ENCODE data around the gene SENP8. TPM values are rescaled to one million over a fixed set of nuclear protein-coding genes. Genes with fewer than 3 reads are reported as not detected.

SENP8 gene
- total RNA-seq, 2 experiments from 2014 or later, result 2.8 TPM

DNA sequence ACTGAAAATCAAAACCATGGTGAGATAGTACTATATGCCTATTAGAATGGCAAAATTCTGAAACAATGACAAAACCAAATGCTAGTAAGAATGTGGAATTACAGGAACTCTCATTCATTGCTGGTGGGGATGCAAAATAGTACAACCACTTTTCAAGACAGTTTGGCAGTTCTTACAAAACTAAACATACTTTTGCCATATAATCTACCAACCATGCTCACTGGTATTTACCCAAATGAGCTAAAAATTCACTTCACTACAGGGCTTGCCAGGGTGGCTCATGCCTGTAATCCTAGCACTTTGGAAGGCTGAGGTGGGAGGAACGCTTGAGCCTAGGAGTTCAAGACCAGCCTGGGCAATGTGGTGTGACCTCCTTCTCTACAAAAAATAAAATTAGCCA is 40.3 kb upstream of the SENP8 start:
- intact Hi-C loops (cut with micrococcal nuclease), result no loop called here
- no peaks in the 10 kb centered on the region for H3K27me3 Mint-ChIP-seq
- H3K9me3 Mint-ChIP-seq, result peaks cover 2% of the 10 kb centered on the region
- H3K27ac Mint-ChIP-seq, result no peak overlapping the region
- H3K4me1 Mint-ChIP-seq (ENCODE audit: low read depth), result peaks cover 15% of the 10 kb centered on the region
- TF ChIP-seq, protein P1, sequence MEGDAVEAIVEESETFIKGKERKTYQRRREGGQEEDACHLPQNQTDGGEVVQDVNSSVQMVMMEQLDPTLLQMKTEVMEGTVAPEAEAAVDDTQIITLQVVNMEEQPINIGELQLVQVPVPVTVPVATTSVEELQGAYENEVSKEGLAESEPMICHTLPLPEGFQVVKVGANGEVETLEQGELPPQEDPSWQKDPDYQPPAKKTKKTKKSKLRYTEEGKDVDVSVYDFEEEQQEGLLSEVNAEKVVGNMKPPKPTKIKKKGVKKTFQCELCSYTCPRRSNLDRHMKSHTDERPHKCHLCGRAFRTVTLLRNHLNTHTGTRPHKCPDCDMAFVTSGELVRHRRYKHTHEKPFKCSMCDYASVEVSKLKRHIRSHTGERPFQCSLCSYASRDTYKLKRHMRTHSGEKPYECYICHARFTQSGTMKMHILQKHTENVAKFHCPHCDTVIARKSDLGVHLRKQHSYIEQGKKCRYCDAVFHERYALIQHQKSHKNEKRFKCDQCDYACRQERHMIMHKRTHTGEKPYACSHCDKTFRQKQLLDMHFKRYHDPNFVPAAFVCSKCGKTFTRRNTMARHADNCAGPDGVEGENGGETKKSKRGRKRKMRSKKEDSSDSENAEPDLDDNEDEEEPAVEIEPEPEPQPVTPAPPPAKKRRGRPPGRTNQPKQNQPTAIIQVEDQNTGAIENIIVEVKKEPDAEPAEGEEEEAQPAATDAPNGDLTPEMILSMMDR (IDR thresholded peaks at IDR 0.05), result no peak
- no peaks in the 10 kb centered on the region for H3K36me3 Mint-ChIP-seq (ENCODE audit: low read depth)
- ChIA-PET CTCF (no interaction called here), POLR2A (no interaction called here)
- no peak overlapping the region for H3K4me3 Mint-ChIP-seq
- no peak for DNase-seq
- no peak for ATAC-seq

GRCh38 chr15:72078887-72079286 is 39.3 kb upstream of the SENP8 start:
- TF ChIP-seq, protein P1 (IDR thresholded peaks at IDR 0.05), result no peak
- intact Hi-C loops (cut with micrococcal nuclease), result no loop called here
- Mint-ChIP-seq H3K4me1 (ENCODE audit: low read depth) (peaks cover 15% of the 10 kb centered on the region), H3K4me3 (no peak overlapping the region), H3K36me3 (ENCODE audit: low read depth) (no peaks in the 10 kb centered on the region), H3K27ac (no peak overlapping the region), H3K27me3 (no peaks in the 10 kb centered on the region), H3K9me3 (peaks cover 7% of the 10 kb centered on the region)
- ATAC-seq (peak; percentile 51), DNase-seq (no peak)
- CTCF ChIA-PET, result no interaction called here
- POLR2A ChIA-PET, result no interaction called here

- Mint-ChIP-seq H3K36me3 (ENCODE audit: low read depth) (peaks cover 5% of the 10 kb centered on the region), H3K9me3 (peaks cover 6% of the 10 kb centered on the region), H3K27ac (no peak overlapping the region), H3K4me1 (ENCODE audit: low read depth) (peaks cover 9% of the 10 kb centered on the region), H3K4me3 (no peak overlapping the region), H3K27me3 (no peaks in the 10 kb centered on the region)
- ATAC-seq (no peak), DNase-seq (no peak)
- POLR2A ChIA-PET, result no interaction called here
- intact Hi-C loops (cut with micrococcal nuclease), result no loop called here
- TF ChIP-seq, protein P1 (IDR thresholded peaks at IDR 0.05), result no peak
- CTCF ChIA-PET, result no interaction called here
Observed at GRCh38 chr15:72082176-72082575, 36.0 kb upstream of the SENP8 start.

DNA sequence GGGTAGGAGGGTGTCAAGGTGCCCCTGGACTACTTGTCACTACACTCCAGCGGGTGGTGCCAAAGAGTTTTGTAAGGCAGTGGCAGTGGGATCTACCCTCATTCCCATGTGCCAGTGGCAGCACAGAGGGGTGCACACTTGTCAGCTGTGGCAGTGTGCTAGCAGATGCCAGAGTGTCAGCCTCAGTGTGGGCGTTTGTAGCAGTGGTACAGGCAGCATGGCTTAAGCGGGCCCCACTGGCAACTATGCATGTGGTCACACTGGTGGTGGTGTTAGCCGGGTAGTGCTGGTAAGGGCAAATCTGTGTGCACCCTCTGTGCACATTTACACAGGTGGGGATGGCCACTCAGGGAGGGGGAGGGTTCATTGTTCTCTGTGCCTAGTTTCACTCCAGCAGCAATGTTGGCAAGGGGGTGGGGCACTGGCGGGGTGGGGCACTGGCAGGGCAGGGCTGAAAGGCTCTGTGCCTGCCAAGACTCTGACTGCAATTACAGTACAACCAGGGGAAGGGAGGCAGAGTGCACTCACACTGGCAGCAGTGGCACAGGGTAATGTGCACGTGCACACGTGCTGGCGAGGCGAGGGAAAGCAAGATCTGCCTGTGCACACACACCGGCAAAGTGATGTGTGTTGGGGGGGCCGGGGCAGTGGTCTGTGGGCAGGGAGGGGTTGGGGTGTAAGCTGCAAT is 32.0 kb upstream of the SENP8 start:
- H3K27me3 Mint-ChIP-seq, result no peaks in the 10 kb centered on the region
- TF ChIP-seq, protein P1 (IDR thresholded peaks at IDR 0.05), result no peak
- intact Hi-C loops (cut with micrococcal nuclease), result no loop called here
- H3K9me3 Mint-ChIP-seq, result peaks cover 6% of the 10 kb centered on the region
- DNase-seq, result no peak
- POLR2A ChIA-PET, result no interaction called here
- ATAC-seq, result no peak
- no peaks in the 10 kb centered on the region for H3K4me1 Mint-ChIP-seq (ENCODE audit: low read depth)
- peaks cover 9% of the 10 kb centered on the region for H3K36me3 Mint-ChIP-seq (ENCODE audit: low read depth)
- CTCF ChIA-PET, result no interaction called here
- no peak overlapping the region for H3K27ac Mint-ChIP-seq
- H3K4me3 Mint-ChIP-seq, result no peak overlapping the region

- Mint-ChIP-seq H3K4me3 (no peak overlapping the region), H3K36me3 (ENCODE audit: low read depth) (peaks cover 9% of the 10 kb centered on the region), H3K4me1 (ENCODE audit: low read depth) (no peaks in the 10 kb centered on the region), H3K27me3 (no peaks in the 10 kb centered on the region), H3K27ac (no peak overlapping the region), H3K9me3 (peaks cover 6% of the 10 kb centered on the region)
- DNase-seq (no peak), ATAC-seq (no peak)
- ChIA-PET POLR2A (no interaction called here), CTCF (no interaction called here)
- intact Hi-C loops (cut with micrococcal nuclease), result no loop called here
- TF ChIP-seq, protein P1 (IDR thresholded peaks at IDR 0.05), result no peak
Observed at GRCh38 chr15:72086920-72087648, 31.1 kb upstream of the SENP8 start.

Data from activated CD8-positive, alpha-beta T cell treated with anti-CD3 and anti-CD28 coated beads for 36 hours (primary cell).